GM21447 (cell line): Measurements from ENCODE around the gene BMAL1.

Experiments
- ATAC-seq: cut with Tn5 transposase; IDR thresholded peaks from one replicate; pipeline ENCODE4 v1.9.1; 2021; ENCODE audit not compliant: unreplicated experiment

BMAL1 gene

DNA sequence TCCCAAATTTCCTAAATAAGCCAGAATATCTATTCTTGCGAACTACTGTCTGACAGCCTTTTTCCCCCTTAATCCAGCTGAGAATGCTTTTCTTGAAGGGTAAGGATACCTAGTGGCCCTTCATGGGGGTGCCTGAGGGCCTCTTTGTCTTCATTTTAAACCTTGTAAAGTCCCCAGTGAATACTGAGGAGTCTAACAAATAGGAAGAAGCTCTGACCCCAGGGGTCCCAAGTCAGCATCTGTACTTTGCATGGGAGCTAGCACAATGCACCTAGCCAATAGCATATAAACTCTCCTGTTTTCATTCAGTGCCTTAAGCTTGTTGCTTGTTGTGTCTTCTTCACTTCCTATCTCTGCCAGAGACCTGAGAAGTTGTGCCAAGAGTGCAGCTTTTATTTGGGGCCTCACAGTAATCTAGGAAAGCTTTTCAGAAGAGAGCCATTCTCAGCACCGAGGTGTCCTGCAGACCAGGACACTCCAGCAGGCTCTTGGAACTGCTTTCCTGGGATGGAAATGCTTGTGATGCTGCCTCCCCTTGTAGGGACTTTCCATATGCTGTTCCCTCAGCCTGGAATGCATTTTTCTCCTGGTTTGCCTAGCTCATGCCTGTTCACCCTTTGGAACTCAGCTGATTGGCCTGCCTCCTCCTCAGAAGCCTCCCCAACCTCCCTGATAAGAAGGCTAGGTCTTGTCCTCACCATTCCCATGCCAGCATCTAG lies 37.2 kb downstream of the BMAL1 start:
- no peak for ATAC-seq

DNA sequence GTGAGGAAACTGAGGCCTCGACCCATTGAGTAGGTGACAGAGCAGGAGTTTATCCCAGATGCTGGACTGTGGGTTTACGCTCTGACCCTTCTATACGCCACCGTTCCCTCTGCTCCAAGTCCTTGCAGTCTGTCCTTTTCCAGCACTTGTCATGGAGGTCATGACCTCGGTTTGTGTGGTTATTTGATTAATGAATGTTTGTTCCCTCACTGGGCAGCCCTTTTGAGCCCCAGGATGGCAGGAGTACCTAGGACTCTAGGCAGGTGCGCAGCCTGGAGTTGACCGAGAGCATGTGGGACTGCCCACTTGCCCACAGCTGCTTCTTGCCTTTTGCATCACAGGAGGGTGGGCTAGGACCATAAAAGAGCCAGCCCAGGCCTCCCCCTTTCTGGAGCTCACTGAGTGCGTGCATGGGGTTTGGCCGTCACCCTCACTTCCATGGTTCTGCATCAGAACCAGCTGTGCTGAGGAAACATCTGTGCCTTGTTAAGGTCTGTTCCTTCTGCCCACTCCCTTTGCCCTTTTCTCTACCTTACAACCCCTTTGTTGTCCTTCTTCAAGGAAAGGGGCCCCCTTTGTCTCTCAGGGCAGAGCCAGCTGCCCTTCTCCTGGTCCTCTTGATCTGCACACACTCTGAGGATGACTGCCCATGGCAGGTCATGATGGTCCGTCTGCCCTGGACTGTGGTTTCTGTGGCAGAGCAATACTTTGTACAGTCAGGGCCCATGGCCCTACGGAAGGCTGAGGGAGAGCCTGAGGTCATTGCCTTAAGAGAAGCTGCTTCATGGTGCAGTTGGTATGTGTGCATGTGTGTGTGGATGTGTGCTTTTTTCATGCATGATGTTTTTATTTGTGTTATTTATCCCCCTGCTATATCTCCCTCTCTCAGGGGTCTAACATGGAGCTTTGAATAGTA lies 38.2 kb downstream of the BMAL1 start:
- no peak for ATAC-seq

DNA sequence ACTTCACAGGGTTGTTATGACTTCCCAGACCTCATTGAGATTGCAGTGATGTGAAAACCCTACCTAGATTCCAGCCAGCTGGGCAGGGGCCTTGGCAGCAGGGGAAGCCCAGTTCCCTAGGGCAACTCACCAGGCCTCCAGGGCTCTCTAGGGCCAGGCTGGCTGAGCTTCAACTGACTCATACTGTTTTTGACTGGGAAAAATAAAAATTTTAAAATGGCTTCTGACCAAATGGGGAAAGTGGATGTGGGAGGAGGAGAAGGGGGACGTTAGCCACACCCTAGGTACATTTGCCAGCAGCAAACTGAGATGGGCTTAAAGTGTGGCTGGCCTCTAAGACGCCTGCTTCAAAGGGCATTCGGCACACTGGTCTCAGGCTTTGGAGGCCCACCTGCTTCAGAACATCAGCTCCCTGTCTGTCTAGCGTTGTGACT lies 39.0 kb downstream of the BMAL1 start:
- no peak for ATAC-seq

DNA sequence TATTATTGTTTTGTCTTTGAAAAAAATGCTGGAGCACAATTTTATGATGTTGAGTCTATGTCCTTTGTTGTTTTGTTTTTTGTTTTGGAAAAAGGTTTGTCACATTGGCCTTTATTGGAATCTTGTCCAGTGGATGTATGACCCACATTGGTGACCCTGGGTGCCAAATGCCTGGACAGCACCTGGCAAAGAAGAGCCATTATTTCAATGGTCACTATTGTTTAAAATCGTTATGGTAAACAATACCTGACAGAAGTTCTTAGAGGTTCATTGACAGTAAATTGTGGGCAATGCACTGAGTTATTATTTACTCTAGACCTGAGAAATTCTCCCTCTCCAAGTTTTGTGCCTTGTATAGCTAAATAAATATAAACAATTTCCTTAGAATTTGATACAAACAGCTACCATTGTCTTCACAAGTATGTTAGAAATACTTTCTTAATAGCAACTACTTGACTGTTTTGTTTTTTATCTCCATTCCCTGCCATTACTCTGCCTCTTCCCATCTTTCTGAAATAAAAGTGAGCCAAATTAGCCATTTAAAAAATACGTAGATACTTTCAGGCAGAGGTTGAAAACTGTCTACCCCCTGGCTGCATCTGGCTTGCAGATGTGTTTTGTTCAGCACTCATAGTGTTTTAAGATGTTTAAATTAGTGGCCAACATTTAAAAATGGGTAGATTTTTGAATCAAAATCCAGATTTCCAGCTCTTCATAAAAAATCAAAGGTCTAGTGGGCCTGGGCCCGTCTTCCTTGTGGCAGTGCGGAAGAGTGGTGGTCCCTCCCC lies 39.9 kb downstream of the BMAL1 start:
- no peak for ATAC-seq

DNA sequence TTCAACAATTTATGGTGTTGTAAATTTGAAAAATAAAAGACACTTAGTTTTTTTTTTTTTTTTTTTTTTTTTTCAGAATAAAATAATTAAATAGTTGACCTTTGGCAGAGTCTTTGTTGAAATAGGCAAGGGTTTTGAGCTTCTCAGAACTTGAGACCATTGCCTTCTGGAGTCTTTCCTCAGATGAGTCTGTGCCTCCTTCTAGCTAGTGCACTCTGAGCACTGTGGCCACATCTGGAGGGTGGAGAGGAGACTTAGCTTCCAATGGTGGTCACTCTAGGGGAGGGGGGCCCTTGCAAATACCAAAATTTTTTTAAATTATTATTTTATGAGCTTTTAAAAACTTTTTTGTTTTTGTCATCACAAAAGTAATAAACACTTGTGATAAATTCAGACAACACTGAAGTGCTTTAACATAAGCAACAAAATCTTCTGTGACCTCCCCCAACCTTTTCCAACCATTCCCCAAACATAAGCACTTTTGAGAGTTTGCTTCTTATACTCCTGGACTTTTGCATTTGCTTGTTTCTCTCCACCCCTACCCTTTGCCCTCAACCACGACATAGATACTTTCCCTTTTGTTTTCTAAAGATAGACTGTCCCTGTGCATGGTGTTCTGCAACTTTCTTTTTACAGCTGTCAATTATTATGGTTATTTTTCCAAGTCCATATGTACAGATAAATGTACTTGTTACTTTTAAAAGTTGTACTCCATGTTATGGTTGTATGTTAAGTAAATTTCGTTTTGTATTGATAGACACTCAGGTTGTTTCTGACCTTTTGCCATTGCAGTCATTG lies 41.1 kb downstream of the BMAL1 start:
- peak; percentile 83 for ATAC-seq

DNA sequence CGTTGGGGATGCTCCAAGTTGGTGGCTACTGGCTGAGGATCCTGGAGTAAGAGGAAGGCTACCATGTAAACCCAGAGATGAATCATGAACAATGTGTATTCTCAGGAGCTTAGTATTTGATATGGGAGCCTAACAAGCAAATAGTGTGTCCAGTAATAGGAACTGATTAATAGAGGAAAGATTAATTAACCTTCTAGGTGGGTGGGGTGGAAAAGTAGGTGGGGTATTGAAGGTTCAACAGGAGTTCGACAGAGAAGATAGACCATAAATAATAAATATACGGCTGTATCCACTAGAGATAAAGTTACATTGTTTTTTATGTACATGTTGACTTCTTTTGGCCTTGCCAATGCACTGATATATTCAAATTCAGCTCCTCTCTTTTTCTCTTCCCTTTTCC lies 43.1 kb downstream of the BMAL1 start:
- no peak for ATAC-seq

DNA sequence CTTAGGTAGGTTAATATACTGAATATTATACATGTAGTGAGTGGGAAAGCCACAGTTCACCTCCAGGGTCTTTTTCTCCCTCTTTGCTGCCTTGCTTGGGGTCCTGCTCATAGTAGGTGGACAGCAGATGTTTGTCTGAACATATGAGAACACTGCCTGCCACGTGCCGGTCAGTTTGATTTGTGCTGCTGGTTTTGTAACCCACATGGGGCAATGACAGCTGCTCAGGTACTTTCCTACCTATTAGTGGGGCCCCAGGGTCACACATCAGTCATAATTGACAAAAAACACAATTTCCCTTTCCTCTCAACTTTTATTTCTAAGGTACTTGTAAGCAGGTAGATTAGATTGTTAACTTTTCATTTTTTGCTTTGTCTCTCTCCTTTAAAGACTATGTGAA lies 43.8 kb downstream of the BMAL1 start:
- ATAC-seq, result no peak

DNA sequence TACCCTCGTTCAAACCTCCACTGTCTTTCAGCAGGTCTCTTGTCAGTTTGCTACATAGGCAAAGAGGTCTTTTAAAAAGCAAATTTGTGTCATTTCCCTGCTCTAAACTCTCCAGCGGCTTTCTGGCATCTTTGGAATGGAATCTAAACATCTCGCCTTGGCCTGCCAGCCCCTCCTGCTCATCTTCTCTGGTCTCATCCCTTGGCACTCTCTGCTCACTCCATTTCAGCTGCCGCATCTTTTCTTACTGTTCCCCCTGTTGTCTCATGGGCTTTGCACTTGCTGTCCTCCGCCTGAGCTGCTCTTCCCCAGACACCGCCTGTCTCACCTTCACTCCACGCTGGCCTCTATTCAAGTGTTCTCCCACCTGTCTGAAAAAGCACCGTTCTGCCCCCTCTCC lies 46.6 kb downstream of the BMAL1 start:
- ATAC-seq, result no peak

DNA sequence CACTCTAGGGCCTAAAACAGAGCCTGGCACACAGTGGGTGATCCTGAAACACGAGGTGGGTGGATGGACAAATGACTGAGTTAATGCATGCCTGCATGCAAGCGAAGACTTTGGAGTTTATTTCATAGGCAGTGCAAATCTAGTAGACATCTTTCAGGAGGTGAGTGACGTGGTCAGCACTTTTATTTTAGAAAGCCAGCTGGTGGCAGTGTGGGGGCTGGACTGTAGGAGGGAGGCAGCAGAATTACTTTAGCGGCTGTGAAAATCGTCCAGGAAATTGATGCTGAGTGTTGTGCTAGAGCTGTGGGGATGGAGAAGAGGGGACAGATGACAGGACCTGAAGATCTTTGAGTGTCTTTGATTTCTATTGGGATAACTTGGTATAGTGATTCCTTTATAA lies 47.1 kb downstream of the BMAL1 start:
- ATAC-seq, result no peak

DNA sequence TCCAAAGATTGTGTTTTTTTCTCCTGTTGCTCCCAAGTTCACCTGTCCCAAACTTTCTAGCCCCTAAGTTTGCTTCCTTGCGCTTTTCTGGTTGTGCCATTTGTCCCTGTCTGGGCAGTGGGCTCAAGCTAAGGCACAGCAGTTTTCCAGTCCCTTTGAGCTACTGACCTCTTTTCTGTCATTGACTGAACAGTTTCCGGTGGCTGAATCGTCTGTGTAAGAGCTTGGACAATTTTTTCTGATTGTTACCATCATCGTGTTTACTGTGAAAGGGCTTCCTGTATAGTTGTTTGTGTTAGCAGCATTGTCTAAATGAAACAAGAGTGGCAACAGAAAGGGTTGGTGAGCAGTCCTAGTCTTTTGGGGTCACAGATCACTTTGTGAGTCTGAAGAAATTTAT lies 49.8 kb downstream of the BMAL1 start:
- no peak for ATAC-seq

DNA sequence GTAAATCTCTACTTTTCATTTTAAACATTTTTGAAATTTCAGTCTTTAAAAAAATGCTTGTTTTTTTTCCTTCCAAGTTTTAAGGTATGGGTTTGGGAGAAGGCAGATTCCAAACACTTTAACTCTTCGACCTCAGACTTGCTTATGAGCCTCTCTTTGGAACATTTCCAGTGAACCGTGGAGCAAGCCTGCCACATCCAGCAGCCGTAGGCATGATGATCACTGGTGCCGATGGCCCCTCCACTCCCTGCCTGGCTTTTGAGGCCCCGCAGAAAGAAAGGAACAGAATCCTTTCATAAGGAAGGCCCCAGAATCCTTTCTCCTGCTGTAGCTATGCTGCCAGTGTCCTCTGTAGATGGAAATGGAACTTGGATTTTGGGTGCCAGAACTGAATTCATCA lies 50.7 kb downstream of the BMAL1 start:
- ATAC-seq, result no peak

DNA sequence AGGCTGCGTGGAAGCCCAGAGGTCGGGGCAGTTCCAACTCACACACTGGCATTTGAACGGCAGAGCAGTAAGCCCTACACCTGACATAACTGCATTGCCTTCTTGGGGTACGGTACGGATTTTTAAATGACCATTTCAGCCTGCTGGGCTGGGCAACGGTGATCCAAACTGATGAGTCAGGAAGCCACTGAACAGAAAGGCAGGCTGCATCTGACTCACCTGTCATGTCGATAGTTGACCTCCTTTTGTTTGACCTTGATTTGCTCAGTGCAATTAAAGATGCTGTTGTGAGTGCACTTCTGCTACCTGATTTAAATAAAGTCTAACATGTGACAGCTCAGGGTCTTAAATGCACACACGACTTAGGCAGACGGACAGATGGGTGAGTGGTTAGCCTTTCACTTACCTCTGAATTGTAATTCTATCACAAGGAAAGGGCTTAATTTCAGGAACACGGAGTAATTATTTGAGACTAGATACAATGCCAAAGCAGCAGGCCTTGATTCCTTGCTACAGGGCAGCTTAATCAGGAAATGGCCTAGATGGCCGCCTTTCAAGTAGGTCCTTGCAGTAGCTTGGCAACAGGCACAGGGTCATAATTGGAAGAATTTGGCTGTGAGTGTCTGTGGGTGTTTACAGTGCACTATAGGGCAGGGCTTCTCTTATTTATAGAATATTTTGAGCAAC lies 52.2 kb downstream of the BMAL1 start:
- no peak for ATAC-seq

DNA sequence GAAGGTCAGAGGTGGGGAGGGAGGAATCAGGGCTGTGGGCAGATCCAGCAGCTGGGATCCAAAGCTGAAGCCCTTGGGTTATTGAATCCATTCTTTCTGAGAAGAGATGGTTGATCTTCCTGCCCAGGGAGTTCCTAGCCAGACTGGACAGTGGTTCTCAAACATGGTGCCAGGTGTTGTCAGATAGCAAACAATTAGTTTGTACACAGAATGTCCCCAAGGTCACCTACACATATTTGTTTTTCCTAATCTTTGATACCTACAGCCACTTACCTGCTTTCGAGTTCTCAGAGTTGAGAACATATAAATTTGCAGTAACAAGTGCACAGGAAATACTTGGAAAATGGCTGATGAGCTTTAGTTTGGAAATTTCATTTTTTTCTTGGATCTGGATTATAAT lies 54.5 kb downstream of the BMAL1 start:
- no peak for ATAC-seq

DNA sequence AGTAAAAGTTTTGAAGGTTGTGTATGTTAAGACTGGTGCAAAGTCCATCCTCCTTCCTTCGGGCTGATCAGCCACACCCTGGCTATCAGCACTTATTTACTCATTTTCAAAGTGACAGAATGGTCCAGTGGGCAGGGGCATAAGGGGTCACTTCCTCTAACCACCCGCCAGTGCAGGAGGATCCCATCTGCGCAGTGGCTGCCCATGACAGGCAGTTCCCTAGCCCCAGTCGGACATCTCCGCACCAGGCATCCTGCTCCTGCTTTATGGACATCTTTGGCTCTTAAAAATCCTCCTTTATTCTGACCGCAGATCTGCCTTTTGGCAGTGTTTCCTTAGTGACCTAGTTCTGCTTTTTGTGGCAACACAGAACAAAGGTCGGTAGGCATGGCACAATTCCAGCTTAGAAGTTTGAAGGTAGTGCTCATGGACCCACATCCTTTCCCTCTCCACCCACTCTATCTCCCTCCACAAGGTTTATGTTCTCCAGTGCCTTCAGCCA lies 55.9 kb downstream of the BMAL1 start:
- ATAC-seq, result peak; percentile 34

DNA sequence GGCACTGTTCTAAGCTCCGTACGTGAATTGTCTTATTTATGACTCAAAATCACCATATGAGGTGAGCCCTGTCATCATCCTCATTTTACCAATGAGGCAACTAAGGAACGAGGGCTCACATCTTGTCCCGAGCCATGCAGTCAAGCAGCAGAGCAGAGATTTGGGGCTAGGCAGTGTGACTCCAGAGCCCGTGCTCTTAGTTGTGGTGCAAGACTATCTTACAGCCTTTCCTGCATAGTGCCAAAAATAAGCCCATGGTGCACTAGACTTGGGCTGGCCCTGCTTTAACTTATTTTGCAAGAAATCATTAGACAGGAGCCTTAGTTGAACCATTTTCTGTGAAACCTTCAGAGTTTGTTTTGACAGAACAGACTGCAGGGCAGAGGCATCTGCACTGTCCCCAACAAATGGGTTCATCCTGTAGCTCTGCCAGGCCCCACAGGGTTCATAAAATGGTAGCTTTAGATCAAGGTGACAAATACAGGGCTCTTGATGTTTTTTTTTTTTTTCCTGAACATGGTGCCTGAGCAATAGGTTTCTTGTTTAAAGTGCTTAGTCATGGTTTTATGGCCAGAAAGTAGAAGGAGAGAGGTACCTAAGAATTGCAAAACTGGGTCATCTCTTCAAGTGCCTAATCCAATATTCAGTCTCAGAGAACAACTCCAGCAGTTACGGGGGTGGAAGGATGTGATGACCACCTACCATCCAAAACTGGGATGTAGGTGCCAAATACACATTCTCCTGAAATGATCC lies 56.6 kb downstream of the BMAL1 start:
- ATAC-seq, result no peak

DNA sequence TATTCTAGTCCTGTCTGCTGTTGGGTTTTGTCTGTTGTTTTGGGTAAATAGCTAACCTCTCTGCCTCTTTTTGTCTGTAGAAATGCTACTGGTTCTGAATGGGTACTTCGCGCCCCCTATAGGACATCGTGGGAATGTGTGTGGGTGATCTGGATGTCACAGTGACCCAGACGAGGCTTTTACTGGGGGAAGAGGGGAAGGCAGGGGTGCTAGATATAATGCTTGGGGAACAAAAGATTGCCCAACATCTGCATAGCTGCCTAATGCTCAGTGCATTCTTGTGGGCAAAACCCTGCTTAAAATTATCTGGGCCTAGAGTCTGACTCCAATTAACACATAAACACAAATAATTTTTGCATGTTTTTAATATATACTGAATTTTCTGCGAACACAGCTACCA lies 57.7 kb downstream of the BMAL1 start:
- no peak for ATAC-seq

DNA sequence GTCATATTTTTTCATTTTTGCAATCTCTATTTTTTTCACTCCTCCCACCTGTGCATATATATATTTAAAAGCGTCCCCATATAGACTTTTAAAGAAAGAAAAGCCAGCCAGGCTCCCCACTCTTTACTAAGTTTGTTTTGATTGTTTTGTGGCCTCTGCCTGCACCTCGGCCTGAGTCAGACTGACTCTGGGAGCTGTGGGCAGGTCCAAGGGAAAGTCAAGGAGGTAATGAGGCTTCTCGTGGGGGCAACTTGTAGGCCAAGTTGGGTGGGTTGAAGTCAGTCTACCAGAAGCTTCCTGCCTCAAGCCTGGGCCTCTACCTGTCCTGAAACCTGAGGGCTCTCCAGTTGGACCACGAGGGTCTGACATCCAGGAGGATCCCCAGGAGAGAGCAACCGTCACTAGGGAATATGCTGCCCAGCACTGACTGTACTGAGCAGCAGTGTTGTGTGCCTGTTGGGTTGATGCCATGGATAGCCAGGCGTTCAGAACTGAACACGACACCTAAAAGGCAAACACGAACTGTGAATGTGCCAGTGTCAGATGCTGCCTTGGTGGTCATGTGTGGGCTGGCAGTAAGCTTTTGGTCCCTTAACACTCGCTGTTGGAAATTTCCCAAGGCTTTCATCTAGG lies 58.8 kb downstream of the BMAL1 start:
- ATAC-seq, result no peak

DNA sequence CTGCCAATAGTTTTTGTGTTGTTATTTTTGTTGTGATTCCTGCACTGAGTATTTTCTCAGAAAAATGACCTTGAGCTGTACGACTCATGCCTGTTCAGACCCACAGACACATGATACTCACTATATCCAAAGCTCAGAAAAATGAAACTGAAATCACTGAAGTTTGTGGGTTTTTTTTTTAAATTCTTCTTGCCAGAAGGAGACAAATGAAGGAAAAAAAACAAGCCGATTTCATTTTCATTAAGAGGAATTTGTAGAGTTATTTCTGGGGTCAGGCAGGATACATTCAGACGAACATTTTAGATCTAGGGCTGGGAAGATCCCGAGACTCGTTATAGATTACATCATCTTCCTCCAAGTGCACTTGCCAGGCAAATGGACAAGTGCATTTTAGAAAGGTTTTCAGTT lies 60.4 kb downstream of the BMAL1 start:
- peak; percentile 34 for ATAC-seq
